MV-4-11 (cell line): ENCODE measurements around the gene GPR158.

ENCODE experiments used
- DNase-seq: peaks from one replicate; lab custom pipeline; 2025; lab: John Stamatoyannopoulos, UW

GPR158 gene

DNA sequence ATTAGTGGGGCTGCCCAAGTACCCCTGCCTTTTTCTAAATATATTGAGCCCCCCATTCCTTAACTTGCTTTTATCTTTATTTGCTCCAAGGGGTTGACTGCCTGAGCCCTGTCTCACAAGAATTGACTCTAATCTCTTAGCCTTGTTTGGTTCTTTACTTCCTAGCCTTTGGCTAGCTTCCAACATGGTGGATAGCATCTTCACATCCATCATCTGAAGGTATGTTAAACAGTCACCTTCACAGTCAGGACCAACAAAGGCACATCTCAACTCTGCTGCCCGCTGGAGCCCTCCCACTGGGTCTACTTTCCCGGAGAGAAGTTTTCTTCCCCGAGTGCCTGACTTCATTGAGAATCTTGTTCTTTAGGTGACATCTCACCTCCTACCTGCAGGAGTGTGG lies 329.5 kb downstream of the GPR158 start:
- no peak for DNase-seq

DNA sequence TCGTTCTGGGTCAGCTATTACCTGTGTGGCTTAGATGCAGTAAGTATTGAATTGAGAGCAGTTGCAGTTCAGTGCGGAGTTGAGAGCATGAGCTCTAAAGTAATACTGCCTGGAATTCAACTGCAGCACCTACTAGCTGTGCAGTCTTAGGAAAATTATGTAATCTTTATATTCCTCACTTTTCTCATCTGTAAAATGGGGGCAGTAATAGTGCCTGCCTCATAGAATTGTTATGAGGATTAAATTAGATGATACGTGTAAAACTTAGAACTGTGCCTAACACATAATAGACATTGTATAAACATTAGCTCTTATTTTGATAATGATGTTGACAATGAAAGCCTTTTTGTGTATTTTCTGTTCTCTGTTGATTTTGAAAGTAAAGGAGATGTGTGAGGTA lies 330.0 kb downstream of the GPR158 start:
- DNase-seq, result no peak

DNA sequence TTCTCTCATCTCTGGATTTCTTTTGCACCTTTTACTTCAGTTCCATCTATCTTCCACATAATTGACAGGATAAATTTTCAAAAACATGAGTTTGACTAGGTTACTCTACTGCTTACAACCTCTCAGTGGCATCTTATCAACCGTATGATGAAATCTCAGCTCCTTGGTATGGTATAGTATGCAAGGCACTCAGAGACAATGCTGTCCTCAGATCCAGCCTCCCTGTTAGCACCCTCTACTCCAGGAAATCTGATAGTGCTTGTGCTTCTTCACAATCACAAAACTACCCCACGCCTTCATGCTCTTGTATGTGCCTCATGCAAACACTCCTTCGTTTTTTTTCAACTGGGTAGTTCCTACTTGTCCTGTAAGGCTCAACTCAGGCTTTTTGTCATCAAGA lies 330.7 kb downstream of the GPR158 start:
- no peak for DNase-seq

DNA sequence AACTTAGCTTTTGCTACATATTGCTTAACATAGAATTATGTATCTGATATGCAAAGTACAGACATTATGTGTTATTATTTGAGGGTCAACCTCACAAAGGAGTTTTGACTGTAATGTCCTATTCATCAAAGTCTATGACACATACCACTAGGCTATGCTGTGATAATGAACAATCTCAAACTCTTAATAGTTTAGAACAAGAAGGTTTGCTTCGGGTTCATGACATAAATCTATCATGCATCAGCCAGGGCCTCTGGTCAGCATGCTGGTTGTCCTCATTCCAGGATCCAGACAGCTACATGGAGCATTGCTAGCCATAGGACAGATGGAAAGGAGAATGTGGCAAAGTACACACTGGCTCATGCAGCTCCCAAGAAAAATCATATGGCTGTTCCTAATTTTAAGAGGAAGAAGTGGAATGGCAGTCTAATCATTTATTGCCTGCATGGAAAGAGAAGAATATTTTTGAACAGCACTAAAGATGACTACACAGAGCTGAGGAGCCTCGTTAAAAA lies 332.1 kb downstream of the GPR158 start:
- no peak for DNase-seq

DNA sequence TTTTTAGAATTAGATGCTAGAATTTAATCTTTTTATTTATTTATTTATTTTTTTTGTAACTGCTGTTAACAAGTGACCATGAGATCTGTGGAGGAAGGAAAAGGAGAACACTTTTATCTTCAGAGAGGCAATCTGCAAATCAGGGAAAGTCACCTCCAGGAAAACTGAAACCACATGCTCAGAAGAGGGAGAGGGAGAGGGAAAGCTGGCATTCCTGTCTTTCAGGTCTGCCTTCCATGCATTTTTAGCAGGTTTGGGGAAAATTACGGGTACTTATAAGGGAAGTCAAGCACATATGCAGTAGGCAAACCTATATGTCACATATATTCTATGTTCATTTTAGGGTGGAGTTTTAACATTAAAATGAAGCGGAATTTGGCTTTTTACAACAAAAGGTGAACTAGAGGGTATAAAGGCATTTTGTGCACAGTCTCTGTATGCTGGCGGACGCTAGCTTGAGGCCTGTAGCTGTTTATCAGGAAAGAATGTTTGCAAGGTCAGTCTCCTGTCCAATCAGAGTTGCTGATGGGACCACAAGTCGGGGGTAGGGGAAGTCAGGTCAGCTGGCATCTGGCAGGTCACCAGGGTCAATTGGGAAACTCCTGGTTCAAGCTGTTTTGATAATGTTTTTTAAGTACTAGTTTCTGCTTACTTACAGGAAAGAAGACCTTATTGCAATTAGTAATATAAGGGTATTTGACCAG lies 333.5 kb downstream of the GPR158 start:
- DNase-seq, result no peak

DNA sequence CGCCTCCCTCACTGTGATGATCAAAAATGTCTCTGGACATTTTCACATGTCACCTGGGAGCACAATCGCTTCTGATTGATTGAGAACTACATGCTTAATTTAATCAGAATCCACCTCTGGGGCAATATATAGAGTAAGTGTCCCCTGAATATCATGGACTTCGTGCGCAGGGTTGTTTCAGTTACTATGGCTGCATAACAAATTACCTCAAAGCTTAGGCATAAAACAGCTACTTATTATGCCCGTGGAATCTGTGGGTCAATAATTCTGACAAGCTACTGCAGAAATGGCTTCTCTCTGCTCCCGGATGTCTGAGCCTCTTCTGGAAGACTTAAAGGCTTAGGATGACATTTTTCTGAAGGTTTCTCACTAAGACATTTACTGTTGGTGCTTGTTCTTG lies 334.4 kb downstream of the GPR158 start:
- DNase-seq, result no peak

DNA sequence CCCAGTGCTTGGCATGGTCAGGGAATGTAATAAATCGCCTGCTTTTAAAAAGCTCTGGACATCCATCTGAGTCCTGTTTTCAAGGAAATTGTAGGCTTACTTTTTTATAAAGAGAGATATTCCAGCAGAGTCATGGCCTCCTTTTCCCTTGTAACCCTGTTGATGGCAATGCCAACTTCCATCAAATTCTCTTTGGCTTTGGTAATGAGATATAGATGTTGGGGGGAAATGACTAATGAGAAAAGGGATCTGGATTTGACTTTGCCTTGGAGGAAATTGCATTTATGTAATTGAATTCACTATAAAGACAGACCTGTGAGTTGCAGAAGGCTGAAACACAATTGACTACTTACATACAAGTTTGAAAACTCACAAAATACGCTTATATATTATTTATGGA lies 347.5 kb downstream of the GPR158 start:
- no peak for DNase-seq

DNA sequence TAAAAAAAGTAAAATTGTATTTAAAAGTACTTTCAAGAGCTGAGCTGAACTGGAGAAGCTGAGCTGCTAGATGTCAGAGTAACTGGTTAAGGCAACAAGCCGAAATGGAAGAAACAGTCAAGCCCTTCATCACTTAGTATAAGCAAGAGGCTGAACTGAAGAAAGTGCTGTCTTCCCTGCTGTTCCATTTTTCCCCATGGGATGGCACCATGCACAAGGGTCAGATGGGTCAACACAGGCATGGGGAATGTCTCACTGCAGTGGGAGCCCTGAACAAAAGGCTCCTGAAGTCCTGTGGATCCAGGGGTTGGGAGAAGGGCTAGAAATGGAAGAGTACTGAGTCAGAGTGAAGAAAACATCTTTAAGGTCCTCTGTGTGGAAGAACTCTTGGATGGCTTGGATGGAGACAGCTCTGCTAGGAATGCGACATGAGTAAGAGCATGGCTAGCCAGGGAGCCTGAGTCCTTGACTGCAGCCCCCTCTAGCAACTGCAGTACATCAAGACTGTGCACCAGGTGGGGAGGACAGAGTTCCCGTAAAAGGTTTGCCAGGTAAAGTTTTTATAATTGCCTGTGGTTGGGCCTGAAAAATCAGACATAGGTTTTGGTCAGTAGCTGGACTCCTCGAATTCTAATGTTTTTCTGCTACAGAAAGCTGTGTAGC lies 348.3 kb downstream of the GPR158 start:
- DNase-seq, result no peak

DNA sequence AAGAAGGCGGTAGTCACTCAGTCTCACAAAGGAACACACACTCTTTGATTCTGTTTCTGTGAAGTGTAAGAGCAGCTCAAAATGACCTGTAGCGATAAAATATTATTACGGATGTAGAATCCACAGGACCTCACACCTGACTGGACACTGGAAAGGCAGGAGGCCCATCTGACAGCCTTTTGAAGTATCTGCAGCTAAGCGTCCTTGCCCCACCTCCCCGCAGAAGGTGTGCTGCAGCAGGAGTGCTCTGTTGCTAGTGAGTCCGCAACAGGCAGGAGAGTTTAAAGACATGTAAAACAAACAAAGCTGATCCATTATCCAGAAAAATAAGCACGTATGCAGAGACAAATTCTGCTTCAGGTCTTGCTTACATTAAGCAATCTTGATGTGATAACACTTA lies 355.5 kb downstream of the GPR158 start:
- DNase-seq, result no peak

DNA sequence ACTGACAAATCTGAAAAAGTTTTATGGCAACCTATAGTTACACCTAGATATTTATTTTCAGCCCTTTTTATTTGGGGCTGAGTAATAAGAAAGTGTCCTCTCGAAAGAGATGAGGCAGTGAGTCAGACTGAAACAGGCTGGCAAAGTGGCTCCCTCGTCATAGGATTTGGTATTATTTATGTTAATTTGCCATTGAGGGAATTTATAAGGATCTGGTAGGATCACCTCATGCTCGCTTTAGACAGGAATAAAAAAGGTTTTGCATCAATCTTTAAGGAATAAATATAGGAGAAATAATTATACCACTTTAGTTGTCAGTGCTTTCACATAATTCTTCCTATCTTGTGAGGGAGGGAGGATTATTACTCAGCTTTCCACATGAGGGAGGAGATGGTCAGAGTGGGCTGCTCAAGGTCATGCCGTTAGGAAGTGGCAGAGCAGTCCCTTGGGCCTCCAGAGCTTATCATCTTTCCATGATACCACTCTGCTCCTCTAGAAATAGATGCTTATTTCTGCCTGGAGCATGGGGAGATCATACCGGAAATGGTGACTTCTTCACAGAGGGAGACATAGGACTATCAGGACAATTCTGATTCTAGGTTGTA lies 356.8 kb downstream of the GPR158 start:
- no peak for DNase-seq

DNA sequence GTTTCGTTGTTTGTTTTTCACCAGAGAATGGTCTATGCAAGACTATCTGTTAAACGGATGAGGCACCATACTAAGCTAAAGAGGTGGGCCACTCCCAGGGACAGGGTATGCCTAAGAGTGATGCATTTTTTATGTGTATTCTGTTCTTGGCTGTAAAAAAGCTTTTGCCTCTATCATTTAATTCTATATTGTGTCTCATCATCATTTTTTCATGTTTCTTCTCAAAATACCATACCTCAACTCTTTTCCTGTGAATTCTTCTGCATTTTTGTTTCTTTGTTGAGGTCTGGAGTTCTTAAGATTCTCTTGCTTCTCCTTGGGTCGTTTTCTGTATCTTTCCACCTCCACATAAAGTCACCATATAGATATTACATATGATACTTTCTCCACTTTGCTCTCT lies 357.4 kb downstream of the GPR158 start:
- DNase-seq, result no peak

DNA sequence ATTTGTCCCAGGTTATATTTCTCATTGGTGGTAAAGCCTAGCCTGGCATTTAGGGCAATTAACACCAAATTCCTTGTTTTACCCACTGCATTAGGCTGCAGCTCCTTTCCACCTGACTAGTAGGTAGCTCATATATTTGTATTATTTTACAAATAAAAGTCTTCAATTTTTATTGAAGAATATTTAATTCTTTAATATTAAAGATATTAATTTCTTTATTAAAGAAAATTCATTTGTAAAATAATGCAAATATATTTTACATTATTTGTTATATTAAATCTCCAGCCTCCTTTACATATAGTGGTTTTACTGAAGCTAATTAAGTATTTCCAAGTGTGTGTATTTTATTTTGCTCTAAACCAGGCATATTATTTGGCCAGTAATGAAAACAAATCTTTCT lies 361.2 kb downstream of the GPR158 start:
- DNase-seq, result no peak

DNA sequence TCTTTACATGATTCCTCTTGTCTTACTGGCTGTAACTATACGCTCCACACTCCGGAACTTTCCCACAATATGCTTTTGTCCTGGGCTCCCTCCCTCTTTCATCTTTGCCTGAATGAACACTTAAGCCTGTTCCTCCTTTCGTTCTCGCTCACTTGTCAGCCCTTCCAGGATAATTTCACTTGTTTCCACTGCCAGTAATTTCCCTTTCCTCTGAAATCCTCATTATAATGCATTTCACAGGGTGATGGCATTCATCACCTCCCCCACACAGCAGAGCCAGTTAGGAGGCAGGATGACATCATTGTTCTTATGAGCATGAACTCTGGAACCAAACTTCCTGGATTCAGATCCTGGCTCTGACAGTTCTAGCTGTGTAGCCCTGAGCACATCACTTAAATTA lies 372.6 kb downstream of the GPR158 start:
- no peak for DNase-seq

DNA sequence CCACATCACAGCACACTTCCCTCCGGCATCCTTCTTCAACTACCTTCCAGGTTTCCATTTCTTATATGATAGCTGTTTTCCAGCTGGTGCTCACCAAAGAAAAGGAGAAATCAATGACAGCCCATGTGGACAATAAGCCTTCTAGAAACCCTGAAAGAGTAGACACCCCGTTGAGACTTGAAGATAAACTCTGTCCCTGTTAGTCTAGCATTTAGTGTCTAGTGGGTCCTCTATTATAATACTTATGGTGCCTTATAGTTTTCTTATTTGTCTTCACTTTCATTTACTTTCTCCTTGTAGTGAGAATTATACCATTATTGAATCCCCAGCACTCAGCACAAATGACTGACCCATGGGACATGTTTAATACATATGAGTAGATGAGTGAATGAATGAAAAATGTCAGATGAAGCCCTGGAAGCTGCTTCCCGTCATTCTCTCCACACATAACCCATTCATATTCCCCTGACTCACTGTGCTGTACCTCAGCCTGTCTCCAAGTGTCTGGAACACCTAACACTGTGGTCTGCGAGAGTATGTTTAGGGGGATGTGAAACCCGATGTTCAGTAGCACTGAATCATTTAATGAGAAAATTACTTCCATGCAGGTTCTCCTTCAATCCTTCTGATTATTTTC lies 377.6 kb downstream of the GPR158 start:
- no peak for DNase-seq

DNA sequence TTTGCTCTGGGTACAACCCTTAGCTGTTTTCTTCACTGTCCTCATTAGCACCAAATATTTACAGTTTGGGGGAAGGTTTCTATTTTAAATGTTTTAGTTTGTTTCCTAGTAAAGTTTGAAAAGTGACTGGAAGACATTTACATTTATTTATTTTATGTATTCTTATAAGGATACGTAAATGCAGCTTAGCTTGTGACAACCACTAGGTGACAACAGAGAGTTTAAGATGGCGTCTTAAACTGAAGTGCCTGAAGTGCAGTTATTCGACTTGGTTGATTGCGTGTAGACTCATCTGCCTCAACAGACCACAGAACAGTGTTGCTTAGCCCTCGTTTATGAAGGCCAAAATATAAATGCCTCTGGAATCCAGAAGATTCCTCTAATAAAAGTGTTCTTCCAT lies 381.1 kb downstream of the GPR158 start:
- no peak for DNase-seq

DNA sequence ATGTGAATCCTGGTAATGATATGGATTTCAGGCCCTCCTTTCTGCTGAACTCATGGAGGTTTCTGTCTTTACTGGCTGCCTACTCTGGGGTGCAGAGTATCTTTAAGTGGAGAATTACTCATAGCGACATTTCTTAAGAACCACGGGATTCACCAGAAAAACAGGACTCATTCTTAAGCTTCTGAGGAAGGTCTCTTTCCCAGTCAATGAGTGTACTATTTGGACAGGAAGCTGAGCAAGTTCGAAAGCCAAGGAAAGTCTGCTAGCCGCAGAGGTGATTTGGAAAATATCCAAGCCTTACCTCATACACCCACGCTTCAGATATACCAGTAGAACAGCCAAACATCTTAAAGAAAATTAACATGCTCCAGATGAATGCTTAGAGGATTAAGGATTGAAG lies 381.7 kb downstream of the GPR158 start:
- no peak for DNase-seq

DNA sequence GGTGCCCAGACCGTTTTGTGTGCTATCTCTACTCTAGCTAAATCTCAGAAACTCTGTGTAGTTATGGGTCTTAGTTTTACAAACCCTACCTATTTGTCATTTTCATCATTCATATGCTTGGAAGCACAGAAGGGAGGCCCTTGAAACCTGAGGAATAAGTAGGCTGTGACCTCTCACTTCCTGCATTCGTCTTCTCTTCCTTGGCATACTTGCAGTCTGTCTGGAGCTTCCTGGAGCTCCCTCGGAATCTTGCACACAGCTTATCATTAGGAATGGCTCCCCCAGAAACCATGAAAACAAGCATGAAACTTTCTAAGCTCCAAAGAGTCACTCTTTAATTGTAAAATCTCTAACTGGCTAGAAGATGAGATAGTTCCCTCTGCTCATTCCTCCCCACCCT lies 382.3 kb downstream of the GPR158 start:
- DNase-seq, result no peak

DNA sequence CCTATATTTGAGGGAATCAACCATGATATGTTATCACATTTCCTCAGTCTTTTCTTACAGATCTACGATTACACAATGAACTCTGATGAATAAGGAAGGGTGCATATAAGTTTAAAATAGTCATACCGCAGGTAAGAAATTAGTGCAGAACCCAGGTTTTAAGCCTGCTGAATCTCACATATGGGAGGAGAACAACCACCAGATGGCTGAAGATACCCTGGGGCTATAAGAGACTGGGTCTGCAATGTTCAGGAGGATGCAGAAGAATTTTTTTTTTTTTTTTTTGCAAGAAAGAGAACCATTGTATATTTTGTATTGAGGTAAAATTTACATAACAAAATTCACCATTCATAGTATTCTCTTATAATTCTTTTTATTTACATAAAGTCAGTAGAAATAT lies 387.0 kb downstream of the GPR158 start:
- DNase-seq, result no peak

DNA sequence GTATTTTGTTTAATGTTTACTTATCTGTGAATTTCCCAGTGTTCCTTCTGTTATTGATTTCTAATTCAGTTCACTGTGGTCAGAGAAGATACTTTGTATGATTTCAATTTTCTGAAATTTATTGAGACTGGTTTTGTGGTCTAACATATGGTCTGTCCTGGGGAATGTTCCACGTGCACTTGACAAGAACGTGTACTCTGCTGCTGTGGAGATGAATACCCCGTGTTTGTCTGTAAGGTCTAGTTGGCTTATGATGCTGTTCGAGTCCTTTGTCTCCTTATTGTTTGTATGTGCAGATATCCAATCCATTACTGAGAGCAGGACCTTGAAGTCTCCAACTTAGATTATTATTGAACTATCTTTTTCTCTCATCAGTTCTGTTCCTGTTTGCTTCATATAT lies 387.7 kb downstream of the GPR158 start:
- DNase-seq, result no peak

DNA sequence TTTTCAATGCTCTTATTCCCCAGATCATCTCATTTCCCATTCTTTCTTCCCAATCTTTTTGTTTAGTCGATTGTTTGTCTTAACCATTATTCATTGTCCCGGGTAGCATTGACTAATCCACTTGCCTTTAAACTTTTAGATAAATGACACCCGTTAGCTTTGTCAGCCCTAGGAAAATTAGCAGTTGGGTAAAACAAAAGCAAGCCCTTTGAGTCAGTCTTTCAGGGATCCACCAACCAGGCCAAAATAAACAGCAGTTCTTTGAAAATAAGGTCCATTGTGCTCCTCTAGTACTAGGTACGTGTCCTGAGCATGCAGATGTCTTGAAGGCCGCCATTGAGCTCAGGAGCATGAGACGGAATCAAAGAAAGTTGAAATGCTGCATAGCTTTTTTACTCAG lies 389.6 kb downstream of the GPR158 start:
- DNase-seq, result no peak

DNA sequence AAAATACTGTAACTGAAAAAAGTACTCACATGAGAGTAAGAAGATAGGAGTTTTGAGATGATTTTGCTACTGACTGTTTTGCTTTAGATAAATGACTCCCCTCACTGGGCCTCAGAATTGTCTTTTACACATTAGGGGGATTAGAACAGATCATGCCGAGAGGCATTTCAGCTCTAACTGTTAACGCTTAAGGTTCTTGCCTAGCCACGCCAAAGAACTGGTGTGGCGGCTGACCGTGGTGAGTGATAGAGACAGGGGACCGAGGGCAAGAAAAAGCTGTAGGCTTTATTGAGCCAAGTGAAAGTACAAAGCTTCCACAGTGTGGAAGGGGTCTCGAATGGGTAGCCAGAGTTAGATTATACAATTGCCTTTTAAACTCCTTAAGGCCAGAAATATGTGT lies 390.8 kb downstream of the GPR158 start:
- no peak for DNase-seq

DNA sequence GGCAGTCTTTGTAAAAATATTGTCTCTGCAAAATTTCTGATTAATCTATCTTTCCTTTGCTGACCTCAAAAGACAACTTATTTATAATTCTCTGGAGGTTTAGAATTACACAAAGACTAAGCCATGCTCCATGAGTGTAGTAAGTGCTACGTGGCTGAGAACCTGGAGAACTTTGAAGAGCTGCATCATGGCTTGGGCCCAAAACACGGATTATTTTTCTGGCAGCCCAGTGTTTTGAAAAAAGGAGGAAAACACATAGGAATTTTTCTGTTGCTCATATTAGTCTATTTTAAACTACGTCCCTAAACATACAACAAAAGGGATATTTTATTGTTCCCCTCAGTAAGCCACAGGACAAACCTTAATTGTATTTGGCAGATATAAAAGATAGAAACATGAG lies 398.5 kb downstream of the GPR158 start:
- no peak for DNase-seq

DNA sequence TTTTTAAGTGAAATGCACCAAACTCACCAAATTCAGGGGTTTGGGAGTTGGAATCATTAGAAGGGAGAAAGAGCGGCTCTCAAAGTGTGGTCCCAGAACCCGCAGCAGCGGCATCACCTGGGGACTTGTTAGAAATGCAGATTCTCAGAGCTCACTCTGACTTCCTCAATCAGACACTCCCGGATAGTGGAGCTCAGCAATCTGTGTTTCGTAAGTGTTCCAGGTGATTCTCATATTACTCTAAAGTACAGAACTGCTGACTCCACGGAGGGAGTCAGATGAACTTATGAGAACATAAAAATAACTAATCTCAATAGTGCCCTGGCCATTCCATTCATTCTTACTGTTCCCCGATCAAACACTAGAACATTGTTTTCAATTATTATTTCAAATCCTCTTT lies 400.5 kb downstream of the GPR158 start:
- no peak for DNase-seq
